ELF-1 (cell line): ENCODE results near the gene TENT4B.
"Not testable (repeated sequence)": the region's sequence is repeated elsewhere in the genome, so short reads cannot be mapped to it uniquely, and the experiment has no call there.

Experiments used
- DNase-seq: peaks from one replicate; pipeline ENCODE4 v3.0.0-alpha.2; 2016; ENCODE audit warnings: low read depth, low spot score

TENT4B gene

GRCh38 chr16:50154420-50154950, 1.4 kb downstream of the TENT4B start:
- DNase-seq: peak; percentile 6

GRCh38 chr16:50155925-50156324, 2.8 kb downstream of the TENT4B start:
- no peak for DNase-seq

- DNase-seq: no peak
Observed at GRCh38 chr16:50156590-50156989, 3.5 kb downstream of the TENT4B start.

GRCh38 chr16:50160495-50161164, 7.5 kb downstream of the TENT4B start:
- no peak for DNase-seq

- DNase-seq: no peak
Observed at GRCh38 chr16:50161950-50162349, 8.8 kb downstream of the TENT4B start.

GRCh38 chr16:50165473-50165872, 12.4 kb downstream of the TENT4B start:
- DNase-seq: no peak

- no peak for DNase-seq
Observed at GRCh38 chr16:50166511-50167500, 13.7 kb downstream of the TENT4B start.

- no peak for DNase-seq
Observed at GRCh38 chr16:50167556-50167955, 14.4 kb downstream of the TENT4B start.

- peak; percentile 23 for DNase-seq
Observed at GRCh38 chr16:50169555-50170096, 16.5 kb downstream of the TENT4B start.

- DNase-seq: not testable (repeated sequence)
Observed at GRCh38 chr16:50171773-50172172, 18.7 kb downstream of the TENT4B start.

GRCh38 chr16:50172195-50172922, 19.3 kb downstream of the TENT4B start:
- no peak for DNase-seq

- no peak for DNase-seq
Observed at GRCh38 chr16:50173316-50173715, 20.2 kb downstream of the TENT4B start.

- DNase-seq: no peak
Observed at GRCh38 chr16:50178491-50178941, 25.4 kb downstream of the TENT4B start.

GRCh38 chr16:50182441-50182840, 29.3 kb downstream of the TENT4B start:
- no peak for DNase-seq

- DNase-seq: no peak
Observed at GRCh38 chr16:50183316-50183715, 30.2 kb downstream of the TENT4B start.

- DNase-seq: no peak
Observed at GRCh38 chr16:50185005-50185505, 31.9 kb downstream of the TENT4B start.

- DNase-seq: no peak
Observed at GRCh38 chr16:50188619-50189136, 35.6 kb downstream of the TENT4B start.

- DNase-seq: no peak
Observed at GRCh38 chr16:50190292-50190691, 37.2 kb downstream of the TENT4B start.

- no peak for DNase-seq
Observed at GRCh38 chr16:50192386-50193050, 39.4 kb downstream of the TENT4B start.

GRCh38 chr16:50193594-50193993, 40.5 kb downstream of the TENT4B start:
- no peak for DNase-seq
